ENCODE results near the gene SET. TPM values are rescaled to one million over a fixed set of nuclear protein-coding genes. Genes with fewer than 3 reads are reported as not detected.

Gene SET
- total RNA-seq, 1 experiment from 2014 or later, result 1,129 TPM

- no peak for TF ChIP-seq NR1H2 (CRISPR knock-in tag; IDR thresholded peaks at IDR 0.05)
- TF ChIP-seq JUN (CRISPR knock-in tag; IDR thresholded peaks at IDR 0.05), result no peak
- no peak for TF ChIP-seq TCF7 (CRISPR knock-in tag; IDR thresholded peaks at IDR 0.05; ENCODE audit: low read depth)
- TF ChIP-seq ZNF416 (CRISPR knock-in tag; IDR thresholded peaks at IDR 0.05), result no peak
- no peak for TF ChIP-seq E2F4 (CRISPR knock-in tag; IDR thresholded peaks at IDR 0.05; ENCODE audit: borderline replicate concordance, low read depth)
Measured at GRCh38 chr9:128704356-128704670, 15.3 kb downstream of the SET start (continued).

GRCh38 chr9:128705051-128705965, 16.3 kb downstream of the SET start:
- Mint-ChIP-seq H3K9me3 (no peaks in the 10 kb centered on the region), H3K4me3 (no peak overlapping the region), H3K27ac (no peak overlapping the region), H3K27me3 (ENCODE audit: low read depth) (no peaks in the 10 kb centered on the region), H3K4me1 (peaks cover 4% of the 10 kb centered on the region; the same call in 1 of the 2 replicates), H3K36me3 (peaks cover 4% of the 10 kb centered on the region; the same call in 1 of the 2 replicates)
- CTCF ChIA-PET, result interaction anchor here (0.9 to 2.1 kb wide), 3 partner anchors 19 to 70 kb away, joined by 4 to 7 read pairs (median 4); partner anchors contain the start of gene ZDHHC12
- TF ChIP-seq CREB1 (CRISPR knock-in tag; IDR thresholded peaks at IDR 0.05) (no peak), FOXP1 (CRISPR knock-in tag; IDR thresholded peaks at IDR 0.05; ENCODE audit: borderline replicate concordance) (no peak), TEAD1 (CRISPR knock-in tag; IDR thresholded peaks at IDR 0.05) (no peak), RELA (CRISPR knock-in tag; IDR thresholded peaks at IDR 0.05; ENCODE audit: borderline replicate concordance) (no peak), PRRX2 (CRISPR knock-in tag; IDR thresholded peaks at IDR 0.05) (no peak), RORB (CRISPR knock-in tag; IDR thresholded peaks at IDR 0.05) (no peak), JAZF1 (CRISPR knock-in tag; IDR thresholded peaks at IDR 0.05) (no peak), ZBTB43 (CRISPR knock-in tag; IDR thresholded peaks at IDR 0.05) (no peak), SOX15 (CRISPR knock-in tag; IDR thresholded peaks at IDR 0.05) (no peak)
- DNase-seq (ENCODE audit: low spot score) (peak; percentile 9), ATAC-seq (no peak)
- POLR2A ChIA-PET, result no interaction called here

- Mint-ChIP-seq H3K4me3 (no peak overlapping the region), H3K27ac (no peak overlapping the region), H3K9me3 (no peaks in the 10 kb centered on the region), H3K27me3 (ENCODE audit: low read depth) (no peaks in the 10 kb centered on the region), H3K4me1 (peaks cover 4% of the 10 kb centered on the region; the same call in 1 of the 2 replicates), H3K36me3 (peaks cover 6% of the 10 kb centered on the region; the same call in 1 of the 2 replicates)
- DNase-seq (ENCODE audit: low spot score) (peak; percentile 0), ATAC-seq (no peak)
- TF ChIP-seq ATF1 (CRISPR knock-in tag; IDR thresholded peaks at IDR 0.05), result no peak
- TF ChIP-seq ATF6 (CRISPR knock-in tag; IDR thresholded peaks at IDR 0.05), result no peak
- no peak for TF ChIP-seq CBFB (CRISPR knock-in tag; IDR thresholded peaks at IDR 0.05; ENCODE audit: low read depth)
- POLR2A ChIA-PET, result no interaction called here
- CTCF ChIA-PET, result interaction anchor here (1.8 kb wide), 1 partner anchor 18 kb away, joined by 4 read pairs; the partner anchor contains the start of gene ZDHHC12
Measured at GRCh38 chr9:128706045-128706444, 17.0 kb downstream of the SET start.
